ENCODE data around the gene GRB10.

- TF ChIP-seq CTCF (IDR thresholded peaks at IDR 0.05; ENCODE audit: extremely low read depth in 1 of 2, insufficient read depth in 1 of 2, low read depth in 1 of 2, low read length in 2 of 2): no peak
- no peak for TF ChIP-seq EZH2 (IDR thresholded peaks at IDR 0.05; ENCODE audit: borderline replicate concordance, low read depth, low read length, severe bottlenecking)
- no peak for TF ChIP-seq MAX (IDR thresholded peaks at IDR 0.05; ENCODE audit: insufficient read depth, insufficient read length)
- no peak for TF ChIP-seq POLR2A (IDR thresholded peaks at IDR 0.05; ENCODE audit: low read depth, low read length)
- no peak for TF ChIP-seq POLR2AphosphoS5 (IDR thresholded peaks at IDR 0.05; ENCODE audit: insufficient read depth, low read depth, low read length)
- TF ChIP-seq JUN (IDR thresholded peaks at IDR 0.05; ENCODE audit: borderline replicate concordance, insufficient read depth, insufficient read length, low read depth): no peak
- TF ChIP-seq GATA2 (IDR thresholded peaks at IDR 0.05; ENCODE audit: insufficient read depth, insufficient read length, low read depth, low read length): no peak
Measured at GRCh38 chr7:50754241-50754640, 28.5 kb downstream of the GRB10 start.

All from endothelial cell of umbilical vein (primary cell).